Peyer's patch (tissue), 4 donors: Measurements from ENCODE around the gene ATP6V0D1. TPM values are rescaled to one million over a fixed set of nuclear protein-coding genes. Genes with fewer than 3 reads are reported as not detected.

Experiments
- DNase-seq, 3 donors: peaks; one replicate each; pipeline ENCODE4 v3.0.0-alpha.2; 2017 to 2019
- H3K27ac ChIP-seq, 4 donors: fragments of 200-600 bp; sonication (generic); one replicate each; pipeline ENCODE4 v1.5.1; 2016 to 2019
- H3K27me3 ChIP-seq, 2 donors: fragments of 200-600 bp; sonication (generic); one replicate each; pipeline ENCODE4 v1.5.1; 2019
- H3K36me3 ChIP-seq, 3 donors: fragments of 200-600 bp; sonication (generic); one replicate each; pipeline ENCODE4 v1.5.1; 2016 to 2019
- H3K4me1 ChIP-seq, 4 donors: fragments of 200-600 bp; sonication (generic); one replicate each; pipeline ENCODE4 v1.5.1; 2016 to 2019
- H3K4me3 ChIP-seq, 4 donors: fragments of 200-600 bp; sonication (generic); 1 replicate in 3 of 4; 2 replicates in 1 of 4; pipeline ENCODE4 v1.5.1; 2016 to 2019; ENCODE audit warnings: mild to moderate bottlenecking in 1 of 4
- H3K9me3 ChIP-seq, 4 donors: fragments of 200-600 bp; sonication (generic); one replicate each; pipeline ENCODE4 v1.5.1; 2016 to 2019; ENCODE audit warnings: mild to moderate bottlenecking in 1 of 4
- POLR2A ChIP-seq, 2 donors: fragments of 450-650 bp; IDR thresholded peaks; one replicate each; pipeline ENCODE4 v1.5.1; 2017; ENCODE audit warnings: antibody characterized with exemption in 2 of 2, mild to moderate bottlenecking in 2 of 2, moderate library complexity in 2 of 2
- total RNA-seq, 4 donors: library from RNA; depleted of rRNA; stranded (reverse); fragments of >200 nt; gene quantifications; one replicate each; pipeline ENCODE4 v1.1.0, GENCODE V29; 2016
- TF ChIP-seq, protein P1 (sequence below), 6 experiments: fragments of 450-650 bp in 4 of 6; fragments of 200-600 bp in 2 of 6; sonication (generic) in 1 of 6; IDR thresholded peaks; one replicate each; pipeline ENCODE4 v1.5.1; 2017 to 2019; ENCODE audit warnings: antibody characterized with exemption in 6 of 6, mild to moderate bottlenecking in 3 of 6, moderate library complexity in 1 of 6

Gene ATP6V0D1
- total RNA-seq, 4 donors from 2014 or later, result 131 to 223 (median 202) TPM

DNA sequence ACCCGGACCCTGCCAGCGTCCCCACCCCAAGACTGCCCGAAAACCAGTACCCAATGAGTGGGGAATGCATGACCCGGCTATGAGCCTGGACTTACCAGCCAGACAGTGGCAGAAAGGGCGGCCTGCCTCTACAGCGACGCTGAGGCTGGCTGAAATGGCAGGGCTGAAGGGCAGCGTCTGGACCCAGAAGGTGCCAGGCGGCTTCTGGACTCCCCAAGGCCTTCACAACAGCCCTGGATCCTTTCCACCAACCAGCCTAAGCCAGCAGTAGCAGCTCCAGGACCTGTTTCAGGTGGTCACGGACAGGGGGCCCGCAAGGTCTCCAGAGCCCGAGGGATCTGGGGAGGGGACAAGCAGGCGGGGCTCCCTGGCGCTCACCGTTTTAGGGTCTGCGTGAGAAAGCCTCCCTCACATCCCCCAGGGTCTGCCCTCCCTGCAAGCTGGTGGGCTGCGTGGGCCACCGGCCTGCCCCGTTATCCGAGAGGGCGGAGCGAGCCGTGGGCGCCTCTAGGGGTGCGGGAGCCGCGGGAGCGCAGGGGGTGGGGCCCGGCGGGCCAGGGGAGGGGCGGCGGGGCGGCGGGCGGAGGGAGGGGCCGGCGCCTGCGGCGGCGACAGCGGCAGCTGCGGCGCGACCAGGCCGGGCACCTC is 47.4 kb upstream of the ATP6V0D1 start, which contains the start of gene RIPOR1:
RIPOR1 (plus strand) TSS at position 608 of the 648 bp plus-strand sequence. CDS start 9,618 bp downstream, outside the sequence.
- TF ChIP-seq POLR2A (IDR thresholded peaks at IDR 0.05), result no peak
- TF ChIP-seq, protein P1, sequence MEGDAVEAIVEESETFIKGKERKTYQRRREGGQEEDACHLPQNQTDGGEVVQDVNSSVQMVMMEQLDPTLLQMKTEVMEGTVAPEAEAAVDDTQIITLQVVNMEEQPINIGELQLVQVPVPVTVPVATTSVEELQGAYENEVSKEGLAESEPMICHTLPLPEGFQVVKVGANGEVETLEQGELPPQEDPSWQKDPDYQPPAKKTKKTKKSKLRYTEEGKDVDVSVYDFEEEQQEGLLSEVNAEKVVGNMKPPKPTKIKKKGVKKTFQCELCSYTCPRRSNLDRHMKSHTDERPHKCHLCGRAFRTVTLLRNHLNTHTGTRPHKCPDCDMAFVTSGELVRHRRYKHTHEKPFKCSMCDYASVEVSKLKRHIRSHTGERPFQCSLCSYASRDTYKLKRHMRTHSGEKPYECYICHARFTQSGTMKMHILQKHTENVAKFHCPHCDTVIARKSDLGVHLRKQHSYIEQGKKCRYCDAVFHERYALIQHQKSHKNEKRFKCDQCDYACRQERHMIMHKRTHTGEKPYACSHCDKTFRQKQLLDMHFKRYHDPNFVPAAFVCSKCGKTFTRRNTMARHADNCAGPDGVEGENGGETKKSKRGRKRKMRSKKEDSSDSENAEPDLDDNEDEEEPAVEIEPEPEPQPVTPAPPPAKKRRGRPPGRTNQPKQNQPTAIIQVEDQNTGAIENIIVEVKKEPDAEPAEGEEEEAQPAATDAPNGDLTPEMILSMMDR (IDR thresholded peaks at IDR 0.05), result no peak

DNA sequence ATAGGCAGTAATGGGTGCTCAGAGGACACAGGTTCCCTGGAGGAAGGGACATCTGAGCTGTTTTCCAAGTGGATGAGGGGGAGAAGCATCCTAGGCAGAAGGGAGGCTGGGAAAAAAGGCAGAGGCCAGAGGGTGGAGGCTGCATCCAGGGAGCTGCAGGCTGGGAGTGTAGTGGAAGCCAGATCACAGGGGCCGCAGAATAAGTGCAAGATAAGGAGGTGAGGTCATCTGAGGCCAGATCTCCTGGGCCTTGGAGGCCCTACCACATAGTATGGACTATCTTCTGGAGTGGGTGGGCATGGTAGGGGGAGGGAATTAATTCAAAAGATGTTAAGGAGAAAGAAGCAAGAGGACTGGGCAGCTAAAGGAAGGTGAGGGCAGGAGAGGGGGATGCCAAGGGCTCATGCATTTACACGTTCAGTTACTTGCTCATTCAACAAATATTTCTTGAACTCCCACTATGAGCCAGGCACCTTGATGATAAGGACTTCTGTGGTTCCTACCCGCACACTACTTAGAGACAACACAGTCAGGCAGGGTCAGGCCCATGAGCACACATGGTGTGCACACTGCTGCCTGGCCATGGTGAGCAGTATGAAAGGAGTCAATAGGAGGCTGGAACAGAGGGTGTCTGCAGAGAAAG is 45.3 kb upstream of the ATP6V0D1 start:
- TF ChIP-seq, protein P1 (IDR thresholded peaks at IDR 0.05), result no peak
- TF ChIP-seq POLR2A (IDR thresholded peaks at IDR 0.05), result no peak
- Histone ChIP-seq H3K36me3 (no peaks in the 10 kb centered on the region), H3K27me3 (peaks cover 0 to 14% of the 10 kb centered on the region in 2 donors)

More for the DNA sequence above, 47.4 kb upstream of the ATP6V0D1 start, which contains the start of gene RIPOR1:
- Histone ChIP-seq H3K36me3 (no peaks in the 10 kb centered on the region), H3K4me1 (peaks cover 0 to 25% (median 9%) of the 10 kb centered on the region in 4 donors), H3K27me3 (peaks cover 0 to 14% of the 10 kb centered on the region in 2 donors), H3K9me3 (no peaks in the 10 kb centered on the region), H3K27ac (peak within 1 kb of the TSS; percentile 76 to 93 (median 82)), H3K4me3 (peak within 1 kb of the TSS; percentile 66 to 78 (median 74))
- peak in 2 of 3 donors; percentile 53 to 76 for DNase-seq

DNA sequence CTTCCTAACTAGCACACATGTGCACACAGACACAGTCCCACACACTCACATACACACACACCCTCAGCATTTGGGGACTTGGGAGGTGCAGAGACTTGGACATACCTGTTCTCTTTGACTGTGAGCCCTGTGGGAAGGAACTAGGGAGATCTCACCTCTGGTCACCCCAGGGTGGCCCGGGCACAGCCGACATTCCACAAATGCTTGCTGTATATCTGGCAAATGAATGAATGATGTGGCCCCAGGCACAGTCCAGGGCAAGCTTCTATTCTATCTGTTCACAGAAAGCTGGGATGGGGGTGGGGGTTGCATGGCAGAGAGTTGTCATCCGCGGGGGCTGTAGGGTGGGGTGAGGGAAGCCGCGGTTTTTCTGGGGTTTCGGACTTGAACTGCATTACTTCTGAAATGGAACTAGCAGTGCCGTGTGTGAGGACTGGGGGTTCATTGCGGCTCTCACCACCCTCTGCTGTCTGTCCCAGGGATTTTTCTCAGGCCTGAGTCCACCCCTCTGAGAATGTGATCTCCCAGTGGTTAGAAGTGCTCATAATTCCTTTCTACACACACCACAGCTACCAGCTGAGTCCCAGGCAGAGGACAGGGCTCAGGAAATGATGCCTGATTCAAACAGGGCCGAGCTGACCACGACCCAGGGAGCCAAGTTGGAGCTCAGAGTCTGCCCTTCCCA is 44.4 kb upstream of the ATP6V0D1 start:
- Histone ChIP-seq H3K36me3 (no peaks in the 10 kb centered on the region), H3K9me3 (no peaks in the 10 kb centered on the region), H3K27ac (no peak overlapping the region), H3K4me1 (peaks cover 0 to 24% (median 5%) of the 10 kb centered on the region in 4 donors), H3K4me3 (no peak overlapping the region), H3K27me3 (peaks cover 0 to 8% of the 10 kb centered on the region in 2 donors)
- TF ChIP-seq POLR2A (IDR thresholded peaks at IDR 0.05), result no peak
- TF ChIP-seq, protein P1 (IDR thresholded peaks at IDR 0.05), result no peak
- no peak for DNase-seq

More for the DNA sequence above, 45.3 kb upstream of the ATP6V0D1 start:
- Histone ChIP-seq H3K4me1 (peaks cover 0 to 30% (median 4%) of the 10 kb centered on the region in 4 donors), H3K9me3 (no peaks in the 10 kb centered on the region), H3K4me3 (no peak overlapping the region), H3K27ac (no peak overlapping the region)
- DNase-seq, result no peak

DNA sequence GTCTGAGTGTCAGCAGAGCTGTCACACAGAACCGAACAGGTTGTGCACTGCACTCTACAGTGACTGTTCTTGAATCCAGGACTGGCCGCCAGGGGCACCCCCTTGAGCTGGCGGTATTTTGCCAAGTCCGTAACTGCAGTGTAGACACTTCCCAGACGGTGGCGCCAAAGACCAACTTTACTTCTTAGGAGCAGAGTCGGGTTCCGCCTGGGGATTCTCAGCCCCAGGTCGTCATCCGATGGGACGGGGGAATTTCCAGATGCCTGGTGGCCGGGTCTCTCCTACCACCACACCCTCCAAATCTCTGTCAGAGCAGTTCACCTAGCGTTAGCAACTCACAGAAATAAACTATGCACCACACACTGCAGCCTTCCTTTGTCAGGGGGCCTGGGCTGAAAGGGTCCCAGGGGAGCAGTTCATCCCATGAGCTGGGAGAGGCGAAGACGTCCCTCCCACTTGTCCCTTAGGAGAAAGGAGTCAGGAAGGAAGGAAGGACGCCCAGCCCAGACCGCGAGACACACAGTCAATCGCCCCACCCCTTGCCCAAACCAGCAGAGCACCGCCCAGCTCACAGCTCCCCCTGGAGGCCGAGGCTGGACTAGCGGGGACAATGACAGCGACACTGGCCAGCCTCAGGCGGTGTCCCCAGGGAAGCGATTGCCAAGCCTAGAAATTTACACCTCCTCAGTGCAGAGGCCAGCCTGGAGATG is 40.3 kb upstream of the ATP6V0D1 start:
- no peaks in the 10 kb centered on the region for H3K36me3 ChIP-seq
- no peaks in the 10 kb centered on the region for H3K27me3 ChIP-seq
- H3K9me3 ChIP-seq, result no peaks in the 10 kb centered on the region
- peak overlapping the region; percentile 35 to 57 (median 48) for H3K4me3 ChIP-seq
- peaks cover 0 to 12% (median 6%) of the 10 kb centered on the region in 4 donors for H3K4me1 ChIP-seq
- TF ChIP-seq POLR2A (IDR thresholded peaks at IDR 0.05), result peak in 1 of 2 donors; percentile 32
- TF ChIP-seq, protein P1 (IDR thresholded peaks at IDR 0.05), result peak; percentile 74 to 99 (median 98)
- peak; percentile 97 to 99 (median 98) for DNase-seq
- H3K27ac ChIP-seq, result peak overlapping the region; percentile 87 to 94 (median 90)

DNA sequence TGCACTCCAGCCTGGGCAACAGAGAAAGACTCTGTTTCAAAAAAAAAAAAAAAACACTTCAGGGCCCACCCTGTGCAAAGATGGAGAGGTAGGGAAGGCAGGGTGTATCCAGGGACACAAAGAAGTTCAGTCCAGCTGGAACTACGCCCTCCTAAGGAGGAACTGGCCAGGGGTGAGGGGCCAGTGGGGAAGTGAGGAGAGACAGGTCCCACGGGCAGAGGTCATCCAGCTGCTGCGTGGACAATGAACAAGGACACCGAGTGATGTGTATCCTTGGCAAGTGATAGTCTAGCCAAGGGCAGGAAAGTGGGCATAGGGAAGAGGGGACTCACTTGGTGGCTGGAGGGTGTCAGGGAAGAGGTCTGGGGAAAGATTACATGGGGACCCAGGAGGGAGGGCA is 38.3 kb upstream of the ATP6V0D1 start:
- H3K27ac ChIP-seq, result peak overlapping the region in 2 of 4 donors; percentile 87 to 89
- peak overlapping the region in 1 of 4 donors; percentile 39 for H3K4me3 ChIP-seq
- H3K27me3 ChIP-seq, result no peaks in the 10 kb centered on the region

More for the DNA sequence above, 38.3 kb upstream of the ATP6V0D1 start:
- DNase-seq, result no peak
- Histone ChIP-seq H3K9me3 (no peaks in the 10 kb centered on the region), H3K4me1 (peaks cover 0 to 20% (median 6%) of the 10 kb centered on the region in 4 donors), H3K36me3 (no peaks in the 10 kb centered on the region)
- TF ChIP-seq, protein P1 (IDR thresholded peaks at IDR 0.05), result no peak
- no peak for TF ChIP-seq POLR2A (IDR thresholded peaks at IDR 0.05)
